NOMO-1 treated with DMSO at 0.1 percent for 48 hours (cell line): ENCODE results near the gene PPIF.

ENCODE experiments used
- DNase-seq: peaks from one replicate; lab custom pipeline; 2025; ENCODE audit not compliant: unreplicated experiment; lab: John Stamatoyannopoulos, UW

The PPIF gene

GRCh38 chr10:79347894-79348639, 798 bp downstream of the PPIF start:
- DNase-seq, result peak; percentile 70

DNA sequence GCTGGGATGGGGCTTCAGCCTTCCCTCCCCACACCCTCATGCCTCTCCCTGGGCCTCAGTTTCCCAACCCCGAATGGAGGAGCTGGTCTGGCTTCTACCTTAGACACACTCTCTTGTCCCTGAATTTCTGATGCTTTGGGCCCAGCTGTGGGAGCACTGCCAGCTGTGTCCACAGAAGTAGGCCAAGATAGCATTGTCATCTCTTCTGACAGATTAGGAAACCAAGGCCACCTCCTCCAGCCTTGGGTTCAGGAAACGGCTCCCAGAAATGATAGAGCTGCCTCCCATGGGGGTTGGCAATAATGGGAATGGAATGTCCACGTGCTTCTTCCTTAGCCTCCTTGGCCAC, 1.3 kb downstream of the PPIF start:
- no peak for DNase-seq

GRCh38 chr10:79349072-79349491, 1.8 kb downstream of the PPIF start:
- no peak for DNase-seq

DNA sequence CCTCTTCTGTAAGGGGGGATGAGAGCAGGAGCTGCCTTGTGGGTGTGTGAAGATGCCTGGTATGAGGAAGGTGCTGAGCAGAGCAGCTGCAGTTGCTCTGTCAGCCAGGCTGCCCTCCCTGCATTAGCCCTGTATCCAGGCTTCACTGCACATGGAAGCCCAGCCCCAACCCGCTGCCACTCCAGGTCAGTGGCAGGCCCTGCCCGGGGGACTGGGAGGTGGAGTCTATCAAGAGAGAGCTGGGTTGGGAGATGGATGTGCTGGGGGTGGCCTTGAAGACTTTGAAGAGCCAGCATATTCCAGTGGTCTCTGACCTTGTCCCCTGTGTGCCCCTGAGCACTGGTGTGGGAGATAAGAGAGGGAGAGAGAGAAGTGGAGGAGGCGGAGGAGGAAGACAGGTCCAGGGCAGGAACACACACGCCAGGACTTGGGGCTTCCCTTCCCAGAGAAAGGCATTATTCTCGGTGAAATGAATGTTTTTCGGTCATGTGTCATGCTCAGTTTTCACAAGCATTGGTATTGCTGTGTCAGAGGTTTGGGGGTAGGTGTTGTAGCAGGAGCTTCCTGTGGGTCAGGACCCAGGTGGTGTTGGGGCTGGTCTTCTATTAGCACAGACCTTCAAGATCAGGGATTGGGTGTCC, 2.6 kb downstream of the PPIF start:
- DNase-seq, result no peak

GRCh38 chr10:79350407-79351154, 3.3 kb downstream of the PPIF start:
- DNase-seq, result no peak

GRCh38 chr10:79351332-79351731, 4.1 kb downstream of the PPIF start:
- no peak for DNase-seq

GRCh38 chr10:79352035-79352877, 5.0 kb downstream of the PPIF start:
- DNase-seq, result no peak

- peak; percentile 61 for DNase-seq
Measured at GRCh38 chr10:79353000-79353406, 5.7 kb downstream of the PPIF start.

DNA sequence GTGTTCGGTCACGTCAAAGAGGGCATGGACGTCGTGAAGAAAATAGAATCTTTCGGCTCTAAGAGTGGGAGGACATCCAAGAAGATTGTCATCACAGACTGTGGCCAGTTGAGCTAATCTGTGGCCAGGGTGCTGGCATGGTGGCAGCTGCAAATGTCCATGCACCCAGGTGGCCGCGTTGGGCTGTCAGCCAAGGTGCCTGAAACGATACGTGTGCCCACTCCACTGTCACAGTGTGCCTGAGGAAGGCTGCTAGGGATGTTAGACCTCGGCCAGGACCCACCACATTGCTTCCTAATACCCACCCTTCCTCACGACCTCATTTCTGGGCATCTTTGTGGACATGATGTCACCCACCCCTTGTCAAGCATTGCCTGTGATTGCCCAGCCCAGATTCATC, 6.5 kb downstream of the PPIF start:
- DNase-seq, result no peak

DNA sequence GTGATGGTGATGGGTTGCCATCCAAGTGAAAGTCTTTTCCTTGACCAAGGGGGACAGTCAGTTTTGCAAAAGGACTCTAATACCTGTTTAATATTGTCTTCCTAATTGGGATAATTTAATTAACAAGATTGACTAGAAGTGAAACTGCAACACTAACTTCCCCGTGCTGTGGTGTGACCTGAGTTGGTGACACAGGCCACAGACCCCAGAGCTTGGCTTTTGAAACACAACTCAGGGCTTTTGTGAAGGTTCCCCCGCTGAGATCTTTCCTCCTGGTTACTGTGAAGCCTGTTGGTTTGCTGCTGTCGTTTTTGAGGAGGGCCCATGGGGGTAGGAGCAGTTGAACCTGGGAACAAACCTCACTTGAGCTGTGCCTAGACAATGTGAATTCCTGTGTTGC, 6.9 kb downstream of the PPIF start:
- DNase-seq, result peak; percentile 30

DNA sequence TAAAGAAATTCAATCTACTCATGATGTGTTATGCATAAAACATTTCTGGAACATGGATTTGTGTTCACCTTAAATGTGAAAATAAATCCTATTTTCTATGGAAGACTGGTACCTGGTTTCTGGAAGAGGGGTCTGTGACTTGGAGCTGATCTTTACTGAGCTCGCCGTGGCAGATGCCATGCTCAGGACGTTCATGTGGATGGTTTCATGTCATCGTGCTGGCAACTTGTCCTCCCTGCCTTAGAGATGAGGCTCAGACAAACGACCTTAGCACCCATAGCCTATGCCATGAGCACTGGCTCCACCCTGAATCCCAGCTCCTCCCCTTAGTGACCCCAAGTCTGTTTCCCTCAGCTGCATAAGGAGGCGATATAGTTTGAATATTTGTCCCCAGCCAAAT, 7.3 kb downstream of the PPIF start:
- no peak for DNase-seq

GRCh38 chr10:79355420-79356017, 8.2 kb downstream of the PPIF start:
- no peak for DNase-seq

GRCh38 chr10:79356104-79356503, 8.8 kb downstream of the PPIF start:
- DNase-seq, result peak; percentile 65

DNA sequence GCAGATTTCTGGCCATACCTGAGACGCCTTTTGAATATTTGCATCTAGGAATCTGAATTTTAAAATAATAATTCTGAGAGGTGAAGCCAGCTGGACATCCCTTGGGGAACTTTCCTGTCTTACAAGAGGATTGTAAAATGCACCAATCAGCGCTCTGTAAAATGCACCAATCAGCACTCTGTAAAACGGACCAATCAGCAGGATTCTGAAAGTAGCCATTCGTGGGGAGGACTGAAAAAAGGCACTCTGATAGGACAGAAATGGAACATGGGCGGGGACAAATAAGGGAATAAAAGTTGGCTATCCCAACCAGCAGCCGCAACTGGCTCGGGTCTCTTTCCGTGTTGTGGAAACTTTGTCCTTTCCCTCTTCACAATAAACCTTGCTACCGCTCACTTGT, 9.9 kb downstream of the PPIF start:
- DNase-seq, result no peak

DNA sequence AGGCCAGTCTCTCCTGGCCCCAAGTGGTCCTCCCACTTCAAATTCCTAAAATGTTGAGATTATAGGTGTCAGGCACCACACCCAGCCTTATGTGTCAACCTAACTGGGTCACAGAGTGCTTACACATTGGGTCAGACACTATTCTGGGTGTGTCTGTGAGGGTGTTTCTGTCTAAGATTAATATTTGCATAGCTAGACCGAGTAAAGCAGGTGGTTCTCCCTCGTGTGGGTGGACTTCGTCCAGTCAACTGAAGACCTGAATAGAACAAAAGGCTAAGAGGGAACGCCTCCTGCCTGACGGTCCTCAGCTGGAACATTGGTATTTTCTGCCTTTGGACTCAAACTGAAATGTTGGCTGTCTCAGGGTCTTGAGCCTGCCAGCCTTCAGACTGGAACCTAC, 11.5 kb downstream of the PPIF start:
- no peak for DNase-seq

DNA sequence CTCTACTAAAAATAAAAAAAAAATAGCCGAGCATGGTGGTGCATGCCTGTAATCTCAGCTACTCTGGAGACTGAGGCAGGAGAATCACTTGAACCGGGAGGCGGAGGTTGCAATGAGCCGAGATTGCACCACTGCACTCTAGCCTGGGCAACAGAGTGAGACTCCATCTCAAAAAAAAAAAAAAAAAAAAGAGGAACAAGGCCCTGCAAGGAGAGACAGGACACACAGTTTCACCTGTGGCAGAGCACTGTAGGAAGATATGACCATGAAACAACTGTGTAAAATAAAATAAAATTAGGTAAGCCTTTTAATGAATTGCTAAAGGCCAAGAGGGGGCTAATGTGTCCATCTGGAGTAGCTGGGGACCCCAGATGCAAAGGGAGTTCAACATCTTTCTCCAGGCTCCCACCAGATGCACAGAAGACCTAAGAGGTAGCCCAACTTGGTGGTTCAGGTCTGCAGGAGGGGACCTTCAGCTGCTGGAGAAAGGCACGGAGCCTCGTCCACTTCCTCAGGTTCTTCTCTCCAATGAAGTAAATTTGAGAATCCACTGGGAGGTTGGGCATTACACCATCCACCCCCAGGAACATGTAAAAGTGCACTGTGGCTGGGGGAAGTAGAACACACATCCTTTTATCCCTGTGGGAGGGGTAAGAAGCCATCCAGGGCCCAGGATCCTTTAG, 12.7 kb downstream of the PPIF start:
- peak; percentile 4 for DNase-seq

GRCh38 chr10:79360499-79361342, 13.5 kb downstream of the PPIF start:
- no peak for DNase-seq

GRCh38 chr10:79361726-79362397, 14.6 kb downstream of the PPIF start:
- no peak for DNase-seq
